ENCODE data around the gene SIK3. TPM values are rescaled to one million over a fixed set of nuclear protein-coding genes. Genes with fewer than 3 reads are reported as not detected.
A peak's percentile ranks its signal among the peaks of the same experiment; 100 is the strongest.

Gene SIK3
- total RNA-seq, 1 experiment from 2014 or later, result 14.5 TPM

- H3K9ac ChIP-seq (ENCODE audit: low read length), result peak overlapping the region; percentile 87
- CTCF ChIA-PET, result interaction anchor here (2.8 kb wide), 1 partner anchor 17 kb away, joined by 16 read pairs; no protein-coding TSS in a partner anchor
Measured at GRCh38 chr11:116852261-116853031, 245.8 kb downstream of the SIK3 start.

GRCh38 chr11:116851626-116852025 is 246.6 kb downstream of the SIK3 start:
- intact Hi-C loops (cut with micrococcal nuclease), result loop anchor here (5.0 to 10.0 kb wide), 3 partner anchors 59 to 383 kb away; partner anchors contain the start of genes APOA5, BUD13, PCSK7 and RNF214
- Histone ChIP-seq H4K20me1 (ENCODE audit: low read length) (no peaks in the 10 kb centered on the region), H3K79me2 (ENCODE audit: low read length) (no peaks in the 10 kb centered on the region), H2AFZ (ENCODE audit: low read length) (no peak overlapping the region), H3K36me3 (ENCODE audit: low read depth, low read length) (peaks cover 13% of the 10 kb centered on the region; the same call in 1 of the 2 replicates), H3K4me3 (ENCODE audit: low read length) (no peak overlapping the region), H3K9ac (ENCODE audit: low read length) (peak overlapping the region; percentile 57), H3K9me3 (ENCODE audit: low read length) (no peaks in the 10 kb centered on the region), H3K4me1 (ENCODE audit: insufficient read depth, low read length) (peaks cover 34% of the 10 kb centered on the region), H3F3A (ENCODE audit: low read length, unreplicated experiment) (peaks cover 15% of the 10 kb centered on the region), H3K27me3 (ENCODE audit: low read length) (no peaks in the 10 kb centered on the region), H3K4me2 (ENCODE audit: low read length) (peak overlapping the region; percentile 82), H3K9me2 (replicated peaks; ENCODE audit: low read length) (no peaks in the 10 kb centered on the region), H3K27ac (ENCODE audit: low read length) (peak overlapping the region; percentile 97)
- POLR2A ChIA-PET (ENCODE audit: unreplicated experiment), result interaction anchor here (0.7 kb wide), 1 partner anchor 36 kb away, joined by 3 read pairs; no protein-coding TSS in a partner anchor
- ATAC-seq (no peak), DNase-seq (no peak)
- no TSS peak for BruUV-seq (replicated peaks)
- CTCF ChIA-PET, result interaction anchor here (2.8 kb wide), 1 partner anchor 16 kb away, joined by 16 read pairs; no protein-coding TSS in a partner anchor
- no peak for TF ChIP-seq EZH2 (IDR thresholded peaks at IDR 0.05; ENCODE audit: low read length, unreplicated experiment)
- no peak for TF ChIP-seq EZH2phosphoT487 (IDR thresholded peaks at IDR 0.05; ENCODE audit: borderline replicate concordance, low read length)
- TF ChIP-seq, protein P1, sequence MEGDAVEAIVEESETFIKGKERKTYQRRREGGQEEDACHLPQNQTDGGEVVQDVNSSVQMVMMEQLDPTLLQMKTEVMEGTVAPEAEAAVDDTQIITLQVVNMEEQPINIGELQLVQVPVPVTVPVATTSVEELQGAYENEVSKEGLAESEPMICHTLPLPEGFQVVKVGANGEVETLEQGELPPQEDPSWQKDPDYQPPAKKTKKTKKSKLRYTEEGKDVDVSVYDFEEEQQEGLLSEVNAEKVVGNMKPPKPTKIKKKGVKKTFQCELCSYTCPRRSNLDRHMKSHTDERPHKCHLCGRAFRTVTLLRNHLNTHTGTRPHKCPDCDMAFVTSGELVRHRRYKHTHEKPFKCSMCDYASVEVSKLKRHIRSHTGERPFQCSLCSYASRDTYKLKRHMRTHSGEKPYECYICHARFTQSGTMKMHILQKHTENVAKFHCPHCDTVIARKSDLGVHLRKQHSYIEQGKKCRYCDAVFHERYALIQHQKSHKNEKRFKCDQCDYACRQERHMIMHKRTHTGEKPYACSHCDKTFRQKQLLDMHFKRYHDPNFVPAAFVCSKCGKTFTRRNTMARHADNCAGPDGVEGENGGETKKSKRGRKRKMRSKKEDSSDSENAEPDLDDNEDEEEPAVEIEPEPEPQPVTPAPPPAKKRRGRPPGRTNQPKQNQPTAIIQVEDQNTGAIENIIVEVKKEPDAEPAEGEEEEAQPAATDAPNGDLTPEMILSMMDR (conservative IDR thresholded peaks at IDR 0.05; ENCODE audit: low read depth, low read length), result no peak

More at GRCh38 chr11:116852261-116853031, 245.8 kb downstream of the SIK3 start:
- intact Hi-C loops (cut with micrococcal nuclease), result loop anchor here (1.0 to 10.0 kb wide), 5 partner anchors 19 to 382 kb away; partner anchors contain the start of genes APOA5, BUD13, PCSK7 and RNF214
- Histone ChIP-seq H3K9me2 (replicated peaks; ENCODE audit: low read length) (no peaks in the 10 kb centered on the region), H3K36me3 (ENCODE audit: low read depth, low read length) (peaks cover 7% of the 10 kb centered on the region; the same call in 1 of the 2 replicates), H3K4me1 (ENCODE audit: insufficient read depth, low read length) (peaks cover 34% of the 10 kb centered on the region), H3F3A (ENCODE audit: low read length, unreplicated experiment) (peaks cover 15% of the 10 kb centered on the region), H2AFZ (ENCODE audit: low read length) (no peak overlapping the region), H3K27me3 (ENCODE audit: low read length) (no peaks in the 10 kb centered on the region), H3K79me2 (ENCODE audit: low read length) (no peaks in the 10 kb centered on the region), H3K4me3 (ENCODE audit: low read length) (peak overlapping the region; percentile 50), H3K27ac (ENCODE audit: low read length) (peak overlapping the region; percentile 97), H3K9me3 (ENCODE audit: low read length) (no peaks in the 10 kb centered on the region), H3K4me2 (ENCODE audit: low read length) (peak overlapping the region; percentile 82), H4K20me1 (ENCODE audit: low read length) (no peaks in the 10 kb centered on the region)
- DNase-seq (peak; percentile 85), ATAC-seq (peak; percentile 70)
- POLR2A ChIA-PET (ENCODE audit: unreplicated experiment), result interaction anchor here (0.7 kb wide), 1 partner anchor 224 kb away, joined by 3 read pairs; no protein-coding TSS in a partner anchor
- TF ChIP-seq EZH2phosphoT487 (IDR thresholded peaks at IDR 0.05; ENCODE audit: borderline replicate concordance, low read length), result no peak
- TF ChIP-seq, protein P1 (conservative IDR thresholded peaks at IDR 0.05; ENCODE audit: low read depth, low read length), result no peak
- no TSS peak for BruUV-seq (replicated peaks)
